ENCODE results near the gene LRGUK.
A peak's percentile ranks its signal among the peaks of the same experiment; 100 is the strongest.
"Not testable (repeated sequence)": the region's sequence is repeated elsewhere in the genome, so short reads cannot be mapped to it uniquely, and the experiment has no call there.

LRGUK gene

GRCh38 chr7:134126966-134127848, at the start of gene LRGUK:
LRGUK (plus strand) TSS chr7:134127340; CDS start chr7:134127368, 28 bp downstream.
- peak; percentile 38 to 63 for DNase-seq (ENCODE audit: extremely low read depth in 1 of 2, low read depth in 1 of 2)

DNA sequence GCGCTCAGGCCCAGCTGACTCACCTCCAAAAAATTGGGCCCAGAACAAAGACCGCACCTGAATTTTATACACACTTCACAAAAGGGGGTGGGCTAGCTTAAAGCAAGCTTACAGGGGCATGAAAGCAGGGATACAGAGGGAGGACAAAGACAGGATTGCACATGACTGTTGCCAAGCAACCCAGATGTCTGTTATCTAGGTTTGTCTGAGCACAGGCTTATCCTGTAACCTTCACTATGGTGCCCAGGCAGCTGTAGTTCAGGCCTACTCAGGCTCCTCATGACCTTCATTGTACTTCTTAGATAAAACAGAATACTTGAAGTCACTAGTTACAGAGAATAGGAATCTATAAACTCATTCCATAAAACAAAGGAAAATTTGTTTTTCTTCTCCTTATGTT, 49.6 kb upstream of the LRGUK start:
- DNase-seq (ENCODE audit: extremely low read depth in 1 of 2, low read depth in 1 of 2), result not testable (repeated sequence)

- DNase-seq (ENCODE audit: extremely low read depth in 1 of 2, low read depth in 1 of 2), result no peak
Measured at GRCh38 chr7:134078991-134079390, 48.1 kb upstream of the LRGUK start.

DNA sequence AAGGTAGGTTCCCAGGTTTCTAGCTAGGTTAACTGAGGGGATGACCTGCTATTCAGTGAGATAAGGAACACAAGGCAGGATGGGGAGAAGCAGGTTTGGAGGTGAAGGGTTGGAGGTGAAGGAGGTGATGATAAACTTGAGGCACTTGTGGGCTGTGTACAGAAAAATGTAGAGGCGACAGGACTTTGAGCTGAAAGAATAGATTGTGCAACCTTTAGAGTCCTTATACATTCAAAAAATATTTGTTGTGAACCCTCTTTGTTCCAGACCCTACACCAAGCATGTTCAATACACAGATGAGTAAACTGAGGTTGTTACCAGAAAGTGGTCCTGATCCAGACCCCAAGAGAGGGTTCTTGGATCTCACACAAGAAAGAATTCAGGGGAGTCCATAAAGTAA, 45.4 kb upstream of the LRGUK start:
- no peak for DNase-seq (ENCODE audit: extremely low read depth in 1 of 2, low read depth in 1 of 2)

- DNase-seq (ENCODE audit: extremely low read depth in 1 of 2, low read depth in 1 of 2), result no peak
Measured at GRCh38 chr7:134083766-134084487, 43.2 kb upstream of the LRGUK start.

- DNase-seq (ENCODE audit: extremely low read depth in 1 of 2, low read depth in 1 of 2), result no peak
Measured at GRCh38 chr7:134084488-134085144, 42.5 kb upstream of the LRGUK start.

GRCh38 chr7:134085311-134085710, 41.8 kb upstream of the LRGUK start:
- no peak for DNase-seq (ENCODE audit: extremely low read depth in 1 of 2, low read depth in 1 of 2)

- DNase-seq (ENCODE audit: extremely low read depth in 1 of 2, low read depth in 1 of 2), result no peak
Measured at GRCh38 chr7:134086998-134087735, 40.0 kb upstream of the LRGUK start.

GRCh38 chr7:134088199-134088598, 38.9 kb upstream of the LRGUK start:
- no peak for DNase-seq (ENCODE audit: extremely low read depth in 1 of 2, low read depth in 1 of 2)

DNA sequence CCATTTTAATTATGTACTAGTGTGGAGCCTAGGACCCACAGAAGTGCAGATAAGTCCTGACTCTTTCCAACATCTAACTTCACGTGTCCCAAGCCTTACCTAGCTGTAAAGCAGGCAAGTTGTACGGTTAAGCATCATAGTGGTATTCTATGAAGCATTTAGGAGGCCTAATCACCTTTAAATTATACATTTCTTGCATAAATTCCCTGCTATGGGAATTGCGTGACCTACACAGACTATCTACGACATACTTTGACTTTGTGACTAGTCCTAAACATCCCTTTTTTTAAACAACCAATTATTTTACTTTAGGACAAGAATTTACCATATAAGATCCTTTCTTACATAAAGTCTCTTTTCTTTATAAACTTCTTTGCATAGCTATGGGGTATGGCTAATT, 37.7 kb upstream of the LRGUK start:
- DNase-seq (ENCODE audit: extremely low read depth in 1 of 2, low read depth in 1 of 2), result no peak

DNA sequence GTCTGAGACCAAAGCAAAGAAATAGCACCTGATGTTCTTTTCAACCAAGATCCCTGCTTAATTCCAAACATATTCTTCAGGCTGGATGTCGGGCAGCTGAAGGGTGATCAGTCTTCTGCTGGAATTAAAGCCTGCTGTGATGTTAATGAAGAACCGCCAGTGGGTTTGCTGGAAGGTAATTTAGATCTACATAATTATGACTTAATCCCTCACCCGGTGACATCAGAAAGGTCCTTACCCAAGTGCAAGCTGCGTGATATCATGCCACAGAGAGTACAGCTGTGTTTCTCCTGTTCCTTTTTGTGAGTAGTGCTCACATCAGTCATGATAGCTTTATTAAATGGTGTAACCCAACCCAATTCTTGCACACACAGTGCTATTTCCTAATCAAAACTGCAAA, 29.1 kb upstream of the LRGUK start:
- no peak for DNase-seq (ENCODE audit: extremely low read depth in 1 of 2, low read depth in 1 of 2)

DNA sequence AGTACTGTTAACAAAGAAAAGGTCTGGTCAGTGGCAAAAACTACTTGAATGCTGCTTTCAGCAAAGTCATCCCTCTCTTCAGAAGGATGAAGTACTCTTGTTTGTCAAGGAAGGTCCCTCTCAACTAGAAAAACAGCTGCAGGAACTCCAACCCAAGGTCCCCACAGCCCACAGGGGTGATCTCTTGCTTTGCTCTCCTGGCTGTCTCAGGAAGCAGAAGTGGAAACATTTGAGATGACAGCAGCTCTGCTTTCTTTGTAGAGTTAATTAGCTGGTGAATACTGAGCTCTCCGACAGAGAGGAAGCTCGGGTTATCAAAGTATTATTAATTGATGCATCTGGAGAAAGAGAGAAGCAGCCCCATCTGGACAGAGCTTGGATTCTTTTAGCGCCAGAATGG, 25.4 kb upstream of the LRGUK start:
- DNase-seq (ENCODE audit: extremely low read depth in 1 of 2, low read depth in 1 of 2), result no peak

- DNase-seq (ENCODE audit: extremely low read depth in 1 of 2, low read depth in 1 of 2), result no peak
Measured at GRCh38 chr7:134104166-134104565, 23.0 kb upstream of the LRGUK start.

GRCh38 chr7:134105841-134106240, 21.3 kb upstream of the LRGUK start:
- no peak for DNase-seq (ENCODE audit: extremely low read depth in 1 of 2, low read depth in 1 of 2)

GRCh38 chr7:134108802-134109201, 18.3 kb upstream of the LRGUK start:
- no peak for DNase-seq (ENCODE audit: extremely low read depth in 1 of 2, low read depth in 1 of 2)

- DNase-seq (ENCODE audit: extremely low read depth in 1 of 2, low read depth in 1 of 2), result no peak
Measured at GRCh38 chr7:134113655-134114054, 13.5 kb upstream of the LRGUK start.

DNA sequence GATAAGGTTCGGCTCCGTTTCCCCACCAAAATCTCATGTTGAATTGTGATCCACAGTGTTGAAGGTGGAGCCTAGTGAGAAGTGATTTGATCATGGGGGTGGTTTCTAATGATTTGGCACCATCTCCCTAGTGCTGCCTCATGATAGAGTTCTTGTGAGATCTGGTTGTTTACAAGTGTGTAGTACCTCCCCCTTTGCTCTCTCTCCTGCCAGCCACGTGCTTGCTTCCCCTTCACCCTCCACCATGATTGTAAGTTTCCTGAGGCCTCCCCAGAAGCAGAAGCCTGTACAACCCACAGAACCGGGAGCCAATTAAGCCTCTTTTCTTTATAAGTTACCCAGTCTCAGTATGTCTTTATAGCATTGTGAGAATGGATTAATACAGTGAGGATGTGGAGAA, 12.1 kb upstream of the LRGUK start:
- DNase-seq (ENCODE audit: extremely low read depth in 1 of 2, low read depth in 1 of 2), result no peak

GRCh38 chr7:134120405-134120804, 6.7 kb upstream of the LRGUK start:
- DNase-seq (ENCODE audit: extremely low read depth in 1 of 2, low read depth in 1 of 2), result no peak

DNA sequence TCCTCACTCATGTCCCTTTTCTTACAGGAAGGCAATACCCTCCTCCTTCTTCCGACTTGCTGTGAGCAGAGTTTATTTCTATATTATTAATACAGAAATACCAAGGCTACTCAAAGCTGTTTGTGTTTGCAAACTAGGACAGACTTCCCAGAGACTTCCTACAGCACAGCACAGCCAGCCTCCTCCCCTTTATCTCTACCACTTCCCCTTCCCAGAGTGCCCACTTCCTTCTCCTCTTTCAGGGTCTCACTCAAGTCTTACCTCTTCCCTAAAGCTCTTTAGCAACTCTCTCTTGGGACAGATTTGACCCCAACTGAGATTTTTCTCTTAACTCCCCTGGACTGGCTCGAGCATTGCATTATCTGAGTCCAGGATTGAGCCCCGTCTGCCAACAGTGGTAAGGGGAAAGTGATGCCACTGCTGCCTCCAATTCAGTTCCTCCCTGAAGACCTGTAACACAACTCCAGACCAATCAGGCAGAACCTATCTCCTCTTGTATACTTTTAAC, 5.5 kb upstream of the LRGUK start:
- no peak for DNase-seq (ENCODE audit: extremely low read depth in 1 of 2, low read depth in 1 of 2)

DNA sequence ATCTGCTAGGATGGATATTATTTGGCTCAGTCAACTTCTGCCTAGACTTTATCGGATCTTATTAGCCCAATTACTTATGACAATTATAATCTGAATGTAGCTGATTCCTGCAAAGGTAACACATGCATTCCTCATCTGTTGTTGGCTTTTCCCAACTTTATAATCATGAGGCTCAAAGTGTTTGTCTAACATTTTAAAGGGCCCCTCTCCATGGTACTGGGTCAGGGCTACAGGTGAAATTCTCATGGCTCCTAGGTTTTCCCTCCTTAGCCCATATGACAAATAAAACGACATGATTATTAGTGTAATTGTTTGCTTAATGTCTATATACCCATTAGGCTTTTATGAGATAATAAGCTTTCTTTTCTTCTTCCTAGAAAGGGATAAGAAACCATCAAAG, 4.2 kb upstream of the LRGUK start:
- DNase-seq (ENCODE audit: extremely low read depth in 1 of 2, low read depth in 1 of 2), result no peak

- no peak for DNase-seq (ENCODE audit: extremely low read depth in 1 of 2, low read depth in 1 of 2)
Measured at GRCh38 chr7:134126146-134126545, 994 bp upstream of the LRGUK start.

Data from activated CD8-positive, alpha-beta memory T cell treated with anti-CD3 and anti-CD28 coated beads for 1 hour (primary cell).